Measurements from ENCODE around the gene CACNA2D4.

The CACNA2D4 gene

DNA sequence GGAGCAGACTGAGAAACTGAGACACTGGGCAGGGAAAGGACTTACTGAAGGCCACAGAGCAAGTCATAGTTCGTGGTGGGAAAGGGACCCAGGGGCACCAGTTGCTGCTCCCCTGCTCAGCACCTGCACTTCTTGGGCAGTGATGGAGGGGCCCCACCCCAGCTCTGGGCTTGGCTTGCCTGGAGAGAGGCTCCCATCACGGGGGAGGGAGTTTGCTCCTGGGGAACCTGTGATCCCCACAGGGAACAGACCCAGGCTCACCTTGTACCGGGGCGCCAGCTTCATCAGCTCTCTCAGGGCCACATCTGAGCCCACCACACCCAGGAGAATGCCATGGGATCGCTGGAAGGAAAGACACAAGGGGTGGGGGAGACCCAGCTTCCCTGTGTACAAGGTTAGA lies 39.8 kb downstream of the CACNA2D4 start:
- no peak for DNase-seq (ENCODE audit: low read depth, low spot score)
- no peak overlapping the region for H3K4me3 ChIP-seq (ENCODE audit: low read length)

GRCh38 chr12:1878214-1878613 lies 40.2 kb downstream of the CACNA2D4 start:
- DNase-seq (ENCODE audit: low read depth, low spot score), result no peak
- H3K4me3 ChIP-seq (ENCODE audit: low read length), result no peak overlapping the region

- no peak overlapping the region for H3K4me3 ChIP-seq (ENCODE audit: low read length)
These were observed 41.1 kb downstream of the CACNA2D4 start for GRCh38 chr12:1877169-1877878.

GRCh38 chr12:1876086-1876485 lies 42.4 kb downstream of the CACNA2D4 start:
- no peak for DNase-seq (ENCODE audit: low read depth, low spot score)
- H3K4me3 ChIP-seq (ENCODE audit: low read length), result no peak overlapping the region

More at GRCh38 chr12:1877169-1877878, 41.1 kb downstream of the CACNA2D4 start:
- no peak for DNase-seq (ENCODE audit: low read depth, low spot score)

DNA sequence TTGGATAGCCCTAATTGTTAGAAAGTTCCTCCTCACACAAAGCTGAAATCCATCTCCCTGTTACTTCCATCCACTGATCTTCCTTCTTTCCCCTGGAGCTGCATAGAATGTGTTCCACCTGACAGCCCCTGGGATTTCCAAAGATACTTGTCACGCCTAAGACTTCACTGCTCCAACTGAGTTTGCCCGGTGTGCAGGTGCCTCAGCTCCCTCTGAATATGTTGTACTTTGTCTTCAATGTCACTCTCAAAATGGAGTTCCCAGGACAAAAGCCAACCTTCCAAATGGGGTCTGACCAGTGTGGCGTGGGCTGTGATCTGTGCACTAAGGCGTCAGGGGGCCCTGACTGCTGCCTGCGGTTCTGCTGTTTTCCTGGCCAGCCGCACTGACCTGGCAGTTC lies 42.8 kb downstream of the CACNA2D4 start:
- H3K4me3 ChIP-seq (ENCODE audit: low read length), result no peak overlapping the region
- no peak for DNase-seq (ENCODE audit: low read depth, low spot score)

DNA sequence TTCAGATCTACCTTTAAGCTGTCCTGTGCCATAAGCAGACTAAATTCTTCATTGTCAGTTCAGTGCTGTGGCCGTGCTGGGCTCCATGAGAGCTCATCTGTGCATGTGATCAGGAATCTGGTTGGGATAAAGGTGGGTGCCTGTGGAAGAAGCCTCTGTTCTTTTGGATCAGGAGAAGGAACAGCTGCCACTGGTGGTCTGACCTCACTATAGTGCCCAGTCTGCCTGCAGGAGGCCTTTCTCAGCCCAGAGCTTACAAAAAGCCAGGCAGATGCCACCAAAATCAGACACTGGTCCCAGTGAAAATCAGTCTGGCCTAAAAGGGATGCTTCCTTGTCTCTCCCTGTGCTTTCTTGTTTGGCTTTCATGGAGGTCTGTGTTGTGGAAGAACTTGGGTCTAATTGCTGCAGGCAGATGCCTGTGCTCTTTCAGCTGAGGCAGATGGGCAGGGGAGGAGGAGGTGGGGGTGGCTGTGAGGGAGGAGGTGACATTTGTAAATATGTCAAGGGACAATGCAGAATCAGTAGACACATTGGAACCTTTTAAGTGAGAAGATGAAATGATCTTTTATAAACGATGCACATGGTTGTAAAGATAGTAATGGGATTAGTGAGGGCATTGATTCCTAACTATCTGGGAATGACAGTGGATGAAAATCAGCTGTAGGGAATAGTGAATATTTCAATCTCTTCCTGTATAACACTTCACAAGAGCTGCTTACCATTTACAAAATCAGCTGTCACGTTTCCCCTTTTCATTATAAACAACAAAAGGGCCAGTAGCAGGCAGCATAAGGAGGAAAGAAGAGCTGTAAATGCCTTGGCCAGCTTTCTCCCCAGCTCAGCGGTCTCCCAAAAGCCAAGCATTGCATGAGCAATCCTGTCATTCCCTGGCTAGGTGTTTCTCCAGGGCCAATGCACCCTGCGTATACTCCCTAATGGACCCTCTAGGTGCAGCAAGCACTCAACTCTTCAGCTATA lies 44.6 kb downstream of the CACNA2D4 start:
- no peak overlapping the region for H3K4me3 ChIP-seq (ENCODE audit: low read length)
- no peak for DNase-seq (ENCODE audit: low read depth, low spot score)

GRCh38 chr12:1872448-1872847 lies 46.0 kb downstream of the CACNA2D4 start:
- H3K4me3 ChIP-seq (ENCODE audit: low read length), result no peak overlapping the region
- DNase-seq (ENCODE audit: low read depth, low spot score), result no peak

DNA sequence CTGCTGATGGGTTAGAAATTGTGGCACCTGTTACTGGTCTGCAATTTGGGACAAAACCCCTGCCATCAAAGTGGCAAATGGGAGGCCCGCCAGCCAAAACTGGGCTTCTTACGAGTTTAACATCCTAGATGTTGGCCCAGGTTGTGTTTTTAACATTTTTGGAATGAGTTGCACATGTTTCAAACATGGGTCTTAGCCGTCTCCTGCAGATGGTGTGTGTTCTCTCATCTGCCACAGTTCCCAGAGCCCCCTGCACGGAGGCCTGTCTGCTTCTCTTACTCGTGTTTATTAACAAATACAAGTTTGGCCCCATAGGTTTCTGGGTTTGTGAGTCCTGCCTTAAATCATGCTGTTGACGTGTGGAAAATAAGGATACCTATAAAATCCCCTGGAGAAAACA lies 46.5 kb downstream of the CACNA2D4 start:
- H3K4me3 ChIP-seq (ENCODE audit: low read length), result no peak overlapping the region
- DNase-seq (ENCODE audit: low read depth, low spot score), result no peak

DNA sequence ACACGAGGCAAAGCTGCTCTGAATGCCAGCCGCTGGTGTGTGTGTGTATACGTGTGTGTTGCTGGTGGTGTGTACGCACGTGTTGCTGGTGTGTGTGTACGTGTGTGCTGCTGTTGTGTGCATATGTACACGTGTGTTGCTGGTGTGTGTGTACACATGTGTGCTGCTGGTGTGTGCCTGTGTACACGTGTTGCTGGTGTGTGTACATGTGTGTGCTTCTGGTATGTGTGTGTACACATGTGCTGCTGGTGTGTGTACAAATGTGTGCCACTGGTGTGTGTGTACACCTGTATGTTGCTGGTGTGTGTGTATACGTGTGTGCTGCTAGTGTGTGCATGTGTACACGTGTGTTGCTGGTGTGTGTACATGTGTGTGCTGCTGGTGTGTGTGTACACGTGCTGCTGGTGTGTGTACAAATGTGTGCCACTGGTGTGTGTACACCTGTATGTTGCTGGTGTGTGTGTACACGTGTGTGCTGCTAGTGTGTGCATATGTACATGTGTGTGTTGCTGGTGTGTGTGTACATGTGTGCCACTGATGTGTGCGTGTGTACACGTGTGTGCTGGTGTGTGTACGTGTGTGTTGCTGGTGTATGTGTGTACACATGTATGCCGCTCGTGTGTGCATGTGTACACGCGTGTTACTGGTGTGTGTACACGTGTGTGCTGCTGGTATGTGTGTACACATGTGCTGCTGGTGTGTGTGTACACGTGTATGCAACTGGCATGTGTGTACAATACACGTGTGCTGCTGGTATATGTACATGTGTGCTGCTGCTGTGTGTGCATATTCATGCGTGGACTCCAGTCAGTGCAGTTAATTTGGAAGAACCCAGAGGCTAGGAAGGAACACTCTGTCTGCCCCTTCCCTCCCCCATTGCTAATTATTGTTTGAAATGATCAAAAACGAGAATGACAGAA lies 47.2 kb downstream of the CACNA2D4 start:
- H3K4me3 ChIP-seq (ENCODE audit: low read length), result no peak overlapping the region
- no peak for DNase-seq (ENCODE audit: low read depth, low spot score)

- DNase-seq (ENCODE audit: low read depth, low spot score), result no peak
- no peak overlapping the region for H3K4me3 ChIP-seq (ENCODE audit: low read length)
These were observed 48.4 kb downstream of the CACNA2D4 start for GRCh38 chr12:1870086-1870485.

GRCh38 chr12:1869145-1869544 lies 49.3 kb downstream of the CACNA2D4 start:
- DNase-seq (ENCODE audit: low read depth, low spot score), result no peak
- no peak overlapping the region for H3K4me3 ChIP-seq (ENCODE audit: low read length)

- no peak for DNase-seq (ENCODE audit: low read depth, low spot score)
- no peak overlapping the region for H3K4me3 ChIP-seq (ENCODE audit: low read length)
These were observed 53.1 kb downstream of the CACNA2D4 start for GRCh38 chr12:1865284-1865866.

GRCh38 chr12:1864867-1865266 lies 53.6 kb downstream of the CACNA2D4 start:
- no peak for DNase-seq (ENCODE audit: low read depth, low spot score)
- no peak overlapping the region for H3K4me3 ChIP-seq (ENCODE audit: low read length)

- no peak overlapping the region for H3K4me3 ChIP-seq (ENCODE audit: low read length)
- no peak for DNase-seq (ENCODE audit: low read depth, low spot score)
These were observed 54.0 kb downstream of the CACNA2D4 start for GRCh38 chr12:1864456-1864855.

GRCh38 chr12:1863823-1864222 lies 54.6 kb downstream of the CACNA2D4 start:
- no peak for DNase-seq (ENCODE audit: low read depth, low spot score)
- no peak overlapping the region for H3K4me3 ChIP-seq (ENCODE audit: low read length)

GRCh38 chr12:1862973-1863372 lies 55.5 kb downstream of the CACNA2D4 start:
- DNase-seq (ENCODE audit: low read depth, low spot score), result no peak
- no peak overlapping the region for H3K4me3 ChIP-seq (ENCODE audit: low read length)

DNA sequence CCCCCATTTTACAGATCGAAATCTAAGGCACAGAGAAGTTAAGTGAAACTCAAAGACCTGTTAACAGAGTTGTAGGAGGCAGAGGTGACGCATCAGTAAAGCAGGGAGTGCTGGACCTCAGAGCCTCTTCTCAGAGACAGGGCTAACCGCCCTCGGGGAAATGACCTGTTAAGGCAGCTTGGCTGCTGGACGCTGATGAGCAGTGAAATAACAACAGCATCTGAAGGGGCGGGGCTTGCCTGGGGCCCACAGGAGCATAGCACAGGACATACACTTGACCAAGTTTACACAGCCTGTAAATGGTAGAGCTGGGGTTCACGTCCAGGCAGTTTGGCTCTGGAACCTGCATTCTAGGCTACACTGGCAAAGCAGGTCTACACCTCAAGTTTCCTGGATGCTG lies 58.8 kb downstream of the CACNA2D4 start:
- DNase-seq (ENCODE audit: low read depth, low spot score), result no peak
- no peak overlapping the region for H3K4me3 ChIP-seq (ENCODE audit: low read length)

DNA sequence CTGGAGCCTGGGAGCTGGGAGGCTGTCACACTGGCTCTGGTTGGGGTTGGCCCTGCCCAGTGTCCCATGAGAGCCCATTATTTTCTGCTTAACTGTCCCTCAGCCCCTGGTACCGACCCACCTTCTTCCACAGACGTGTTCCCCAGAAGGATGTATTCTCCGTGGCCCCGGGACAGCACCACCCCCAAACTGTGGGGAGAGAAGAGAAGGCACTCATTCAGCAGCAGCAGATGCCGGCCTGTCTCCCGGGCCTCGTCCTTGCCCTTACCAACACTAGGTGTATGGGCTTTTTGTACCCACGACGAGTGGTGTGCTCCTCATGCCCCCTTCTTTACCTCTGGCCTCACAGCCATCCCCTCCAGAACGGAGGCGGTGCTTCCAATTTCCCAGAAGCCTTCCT lies 60.0 kb downstream of the CACNA2D4 start:
- DNase-seq (ENCODE audit: low read depth, low spot score), result no peak
- no peak overlapping the region for H3K4me3 ChIP-seq (ENCODE audit: low read length)

DNA sequence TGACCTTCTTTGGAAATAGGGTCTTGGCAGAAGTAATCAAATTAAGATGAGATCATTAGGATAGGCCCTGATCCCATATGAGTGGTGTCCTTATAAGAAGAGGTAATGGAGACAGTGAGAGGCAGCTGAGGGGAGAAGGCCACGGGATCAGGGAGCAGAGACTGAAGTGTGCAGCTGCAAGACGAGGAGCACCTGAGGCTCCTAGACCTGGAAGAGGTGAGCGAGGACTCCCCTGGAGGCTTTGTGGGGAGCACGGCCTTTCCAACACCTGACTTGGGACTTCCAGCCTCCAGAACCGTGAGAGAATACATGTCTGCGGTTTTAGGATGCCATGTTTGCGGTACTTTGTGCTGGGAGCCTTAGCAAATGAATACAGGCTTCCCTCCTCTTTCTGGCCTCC lies 60.6 kb downstream of the CACNA2D4 start:
- DNase-seq (ENCODE audit: low read depth, low spot score), result no peak

More for the DNA sequence above, 60.6 kb downstream of the CACNA2D4 start:
- H3K4me3 ChIP-seq (ENCODE audit: low read length), result no peak overlapping the region
